NOMO-1 treated with dmso at 0.1 percent for 144 hours (cell line): ENCODE results near the gene CCDC15.
A peak's percentile ranks its signal among the peaks of the same experiment; 100 is the strongest.

Experiments used
- DNase-seq: peaks from one replicate; lab custom pipeline; 2025; ENCODE audit not compliant: unreplicated experiment; lab: John Stamatoyannopoulos, UW

The CCDC15 gene

GRCh38 chr11:124953753-124954589 lies at the start of gene CCDC15:
Gene CCDC15, plus strand, starts transcription at chr11:124954202. Its CDS starts 531 bp downstream, at chr11:124954733.
- peak; percentile 97 for DNase-seq

- DNase-seq = no peak
Measured at GRCh38 chr11:124915541-124916369, 38.2 kb upstream of the CCDC15 start.

- no peak for DNase-seq
Measured at GRCh38 chr11:124916370-124916710, 37.7 kb upstream of the CCDC15 start.

GRCh38 chr11:124917115-124917637 lies 36.8 kb upstream of the CCDC15 start:
- no peak for DNase-seq

- no peak for DNase-seq
Measured at GRCh38 chr11:124918950-124919349, 35.1 kb upstream of the CCDC15 start, which contains the start of gene HEPN1. Gene HEPN1, plus strand, starts transcription at chr11:124919250.

GRCh38 chr11:124919898-124920297 lies 34.1 kb upstream of the CCDC15 start:
- no peak for DNase-seq

- DNase-seq = no peak
Measured at GRCh38 chr11:124920356-124920755, 33.6 kb upstream of the CCDC15 start.

GRCh38 chr11:124920870-124921609 lies 33.0 kb upstream of the CCDC15 start:
- DNase-seq = no peak

GRCh38 chr11:124922831-124923230 lies 31.2 kb upstream of the CCDC15 start:
- no peak for DNase-seq

- DNase-seq = no peak
Measured at GRCh38 chr11:124923296-124923695, 30.7 kb upstream of the CCDC15 start.

GRCh38 chr11:124928942-124929665 lies 24.9 kb upstream of the CCDC15 start:
- DNase-seq = no peak

- no peak for DNase-seq
Measured at GRCh38 chr11:124930799-124931198, 23.2 kb upstream of the CCDC15 start.

- no peak for DNase-seq
Measured at GRCh38 chr11:124934862-124935547, 19.0 kb upstream of the CCDC15 start.

- DNase-seq = no peak
Measured at GRCh38 chr11:124935548-124936514, 18.2 kb upstream of the CCDC15 start, which contains the start of gene HEPACAM. Gene HEPACAM, minus strand, starts transcription at chr11:124936047. Its CDS starts 41 bp downstream, at chr11:124936006.

- DNase-seq = no peak
Measured at GRCh38 chr11:124937336-124937935, 16.6 kb upstream of the CCDC15 start.

- no peak for DNase-seq
Measured at GRCh38 chr11:124938206-124938765, 15.7 kb upstream of the CCDC15 start.

- DNase-seq = no peak
Measured at GRCh38 chr11:124938970-124939369, 15.0 kb upstream of the CCDC15 start.

- DNase-seq = no peak
Measured at GRCh38 chr11:124941703-124942102, 12.3 kb upstream of the CCDC15 start.
